HG03045 (cell line): ENCODE measurements around the gene LPCAT2.

Experiments used
- ATAC-seq: cut with Tn5 transposase; IDR thresholded peaks from one replicate; pipeline ENCODE4 v1.9.1; 2021; ENCODE audit warnings: mild to moderate bottlenecking, moderate library complexity; ENCODE audit not compliant: unreplicated experiment

The LPCAT2 gene

GRCh38 chr16:55542459-55543082, 33.7 kb downstream of the LPCAT2 start:
- no peak for ATAC-seq

GRCh38 chr16:55543472-55543871, 34.6 kb downstream of the LPCAT2 start:
- ATAC-seq: no peak

GRCh38 chr16:55552621-55553020, 43.7 kb downstream of the LPCAT2 start:
- no peak for ATAC-seq

- no peak for ATAC-seq
Observed at GRCh38 chr16:55555436-55555835, 46.6 kb downstream of the LPCAT2 start.

- ATAC-seq: no peak
Observed at GRCh38 chr16:55557186-55557585, 48.3 kb downstream of the LPCAT2 start.

- no peak for ATAC-seq
Observed at GRCh38 chr16:55559233-55559632, 50.4 kb downstream of the LPCAT2 start.

GRCh38 chr16:55559933-55560516, 51.2 kb downstream of the LPCAT2 start:
- ATAC-seq: no peak

GRCh38 chr16:55561319-55561848, 52.5 kb downstream of the LPCAT2 start:
- ATAC-seq: no peak

- no peak for ATAC-seq
Observed at GRCh38 chr16:55562936-55563335, 54.1 kb downstream of the LPCAT2 start.

- no peak for ATAC-seq
Observed at GRCh38 chr16:55563797-55564196, 54.9 kb downstream of the LPCAT2 start.

GRCh38 chr16:55565086-55565485, 56.2 kb downstream of the LPCAT2 start:
- ATAC-seq: no peak

- ATAC-seq: no peak
Observed at GRCh38 chr16:55566432-55567175, 57.7 kb downstream of the LPCAT2 start, which contains the start of gene CAPNS2. CAPNS2 (plus strand) TSS chr16:55566684; CDS start chr16:55566757, 73 bp downstream.

GRCh38 chr16:55567382-55567781, 58.5 kb downstream of the LPCAT2 start:
- ATAC-seq: no peak

GRCh38 chr16:55568207-55568606, 59.3 kb downstream of the LPCAT2 start:
- ATAC-seq: no peak

- ATAC-seq: no peak
Observed at GRCh38 chr16:55569025-55569424, 60.2 kb downstream of the LPCAT2 start.

GRCh38 chr16:55570159-55570558, 61.3 kb downstream of the LPCAT2 start:
- no peak for ATAC-seq

GRCh38 chr16:55571191-55571897, 62.5 kb downstream of the LPCAT2 start:
- ATAC-seq: no peak

GRCh38 chr16:55572439-55572838, 63.6 kb downstream of the LPCAT2 start:
- no peak for ATAC-seq

- ATAC-seq: no peak
Observed at GRCh38 chr16:55574811-55575210, 65.9 kb downstream of the LPCAT2 start.

GRCh38 chr16:55575496-55575895, 66.6 kb downstream of the LPCAT2 start:
- no peak for ATAC-seq

GRCh38 chr16:55576384-55576783, 67.5 kb downstream of the LPCAT2 start:
- ATAC-seq: no peak
